Upper lobe of left lung (tissue), 6 donors: ENCODE measurements around the gene CLSTN1. TPM values are rescaled to one million over a fixed set of nuclear protein-coding genes. Genes with fewer than 3 reads are reported as not detected.

Experiments used
- ATAC-seq, 2 donors: fragments of 200-7000 bp; cut with Tn5 transposase; one replicate each; pipeline ENCODE4 v1.9.1; 2022; ENCODE audit warnings: mild to moderate bottlenecking in 2 of 2, moderate library complexity in 2 of 2; ENCODE audit not compliant: low FRiP score in 2 of 2
- DNase-seq, 2 donors: peaks; one replicate each; pipeline ENCODE4 v3.0.0-alpha.2; 2019 to 2020
- H3K27ac ChIP-seq, 4 donors: fragments of 200-600 bp; sonication (generic); one replicate each; pipeline ENCODE4 v1.5.1; 2016 to 2019
- H3K27me3 ChIP-seq, 4 donors: fragments of 200-600 bp; sonication (generic); one replicate each; pipeline ENCODE4 v1.5.1; 2017 to 2019
- H3K36me3 ChIP-seq, 4 donors: fragments of 200-600 bp; sonication (generic); one replicate each; pipeline ENCODE4 v1.5.1; 2016 to 2019
- H3K4me1 ChIP-seq, 4 donors: fragments of 200-600 bp; sonication (generic); one replicate each; pipeline ENCODE4 v1.5.1; 2018 to 2019
- H3K4me3 ChIP-seq, 4 donors: fragments of 200-600 bp; sonication (generic); one replicate each; pipeline ENCODE4 v1.5.1; 2017 to 2019; ENCODE audit warnings: mild to moderate bottlenecking in 2 of 4, moderate library complexity in 1 of 4
- H3K9me3 ChIP-seq, 4 donors: fragments of 200-600 bp; sonication (generic); one replicate each; pipeline ENCODE4 v1.5.1; 2018 to 2019
- EP300 ChIP-seq, 4 donors: sonication (generic); formaldehyde crosslinking; IDR thresholded peaks; one replicate each; pipeline ENCODE4 v1.5.1; 2017; ENCODE audit warnings: antibody characterized with exemption in 4 of 4, control low read depth in 2 of 4
- POLR2A ChIP-seq, 4 donors: fragments of 450-650 bp; IDR thresholded peaks; one replicate each; pipeline ENCODE4 v1.5.1; 2016 to 2017; ENCODE audit warnings: antibody characterized with exemption in 4 of 4, mild to moderate bottlenecking in 2 of 4
- POLR2AphosphoS5 ChIP-seq, 2 donors: sonication (generic); formaldehyde crosslinking; IDR thresholded peaks; one replicate each; pipeline ENCODE4 v1.5.1; 2017; ENCODE audit warnings: antibody characterized with exemption in 2 of 2
- WGBS, 2 donors: methylation state at CpG; one replicate each; pipeline ENCODE4 v1.1.5; 2017 to 2018; 5-methylcytosine and 5-hydroxymethylcytosine counted together
- total RNA-seq, 6 donors: library from RNA; depleted of rRNA in 4 of 6; stranded (reverse); fragments of >200 nt in 4 of 6; gene quantifications; one replicate each; pipeline versions ENCODE4 v1.1.0 to v1.2.1, GENCODE V29; 2016 to 2021
- TF ChIP-seq, protein P1 (sequence below), 6 experiments: fragments of 450-650 bp in 4 of 6; fragments of 200-600 bp in 2 of 6; sonication (generic) in 2 of 6; IDR thresholded peaks; one replicate each; pipeline ENCODE4 v1.5.1; 2016 to 2019; ENCODE audit warnings: antibody characterized with exemption in 6 of 6
- donor health status: DM: no; HTN: no; CAD: no; lungs with moderate emphysema.
- donor health status: DM: no; HTN: yes; CAD: no; lungs with severe emphysema.

Gene CLSTN1
- total RNA-seq, 6 donors from 2014 or later, result 35.6 to 82.7 (median 59.5) TPM

DNA sequence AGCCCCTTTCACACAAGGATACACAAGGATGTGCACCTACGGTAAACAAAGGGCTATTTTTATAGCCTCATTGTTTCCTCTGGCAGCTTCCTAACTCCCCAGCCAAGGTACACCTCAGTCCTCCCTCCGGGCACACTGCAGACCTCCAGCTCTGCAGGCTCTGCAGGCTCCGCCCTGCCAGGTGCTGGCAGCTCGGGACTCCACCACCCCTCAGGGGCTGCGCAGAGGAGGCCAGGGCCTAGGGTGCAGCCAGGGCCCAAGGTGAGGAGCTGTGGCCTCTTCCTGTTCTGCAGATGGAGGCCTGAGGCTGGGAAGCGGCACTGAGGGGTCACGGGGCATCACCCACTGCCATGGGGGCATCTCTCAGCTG is 19.8 kb upstream of the CLSTN1 start:
- Histone ChIP-seq H3K27me3 (no peaks in the 10 kb centered on the region), H3K9me3 (no peaks in the 10 kb centered on the region), H3K4me1 (peaks cover 3 to 21% (median 7%) of the 10 kb centered on the region in 4 donors), H3K36me3 (no peaks in the 10 kb centered on the region), H3K4me3 (no peak overlapping the region), H3K27ac (no peak overlapping the region)
- TF ChIP-seq POLR2A (IDR thresholded peaks at IDR 0.05) (no peak), POLR2AphosphoS5 (IDR thresholded peaks at IDR 0.05) (no peak), EP300 (IDR thresholded peaks at IDR 0.05) (no peak)
- TF ChIP-seq, protein P1, sequence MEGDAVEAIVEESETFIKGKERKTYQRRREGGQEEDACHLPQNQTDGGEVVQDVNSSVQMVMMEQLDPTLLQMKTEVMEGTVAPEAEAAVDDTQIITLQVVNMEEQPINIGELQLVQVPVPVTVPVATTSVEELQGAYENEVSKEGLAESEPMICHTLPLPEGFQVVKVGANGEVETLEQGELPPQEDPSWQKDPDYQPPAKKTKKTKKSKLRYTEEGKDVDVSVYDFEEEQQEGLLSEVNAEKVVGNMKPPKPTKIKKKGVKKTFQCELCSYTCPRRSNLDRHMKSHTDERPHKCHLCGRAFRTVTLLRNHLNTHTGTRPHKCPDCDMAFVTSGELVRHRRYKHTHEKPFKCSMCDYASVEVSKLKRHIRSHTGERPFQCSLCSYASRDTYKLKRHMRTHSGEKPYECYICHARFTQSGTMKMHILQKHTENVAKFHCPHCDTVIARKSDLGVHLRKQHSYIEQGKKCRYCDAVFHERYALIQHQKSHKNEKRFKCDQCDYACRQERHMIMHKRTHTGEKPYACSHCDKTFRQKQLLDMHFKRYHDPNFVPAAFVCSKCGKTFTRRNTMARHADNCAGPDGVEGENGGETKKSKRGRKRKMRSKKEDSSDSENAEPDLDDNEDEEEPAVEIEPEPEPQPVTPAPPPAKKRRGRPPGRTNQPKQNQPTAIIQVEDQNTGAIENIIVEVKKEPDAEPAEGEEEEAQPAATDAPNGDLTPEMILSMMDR (IDR thresholded peaks at IDR 0.05), result no peak
- ATAC-seq (no peak), DNase-seq (peak in 1 of 2 donors; percentile 51)
- WGBS, 2 donors, result 68 to 73% methylated on average over 5 to 7 of the region's 7 CpGs

DNA sequence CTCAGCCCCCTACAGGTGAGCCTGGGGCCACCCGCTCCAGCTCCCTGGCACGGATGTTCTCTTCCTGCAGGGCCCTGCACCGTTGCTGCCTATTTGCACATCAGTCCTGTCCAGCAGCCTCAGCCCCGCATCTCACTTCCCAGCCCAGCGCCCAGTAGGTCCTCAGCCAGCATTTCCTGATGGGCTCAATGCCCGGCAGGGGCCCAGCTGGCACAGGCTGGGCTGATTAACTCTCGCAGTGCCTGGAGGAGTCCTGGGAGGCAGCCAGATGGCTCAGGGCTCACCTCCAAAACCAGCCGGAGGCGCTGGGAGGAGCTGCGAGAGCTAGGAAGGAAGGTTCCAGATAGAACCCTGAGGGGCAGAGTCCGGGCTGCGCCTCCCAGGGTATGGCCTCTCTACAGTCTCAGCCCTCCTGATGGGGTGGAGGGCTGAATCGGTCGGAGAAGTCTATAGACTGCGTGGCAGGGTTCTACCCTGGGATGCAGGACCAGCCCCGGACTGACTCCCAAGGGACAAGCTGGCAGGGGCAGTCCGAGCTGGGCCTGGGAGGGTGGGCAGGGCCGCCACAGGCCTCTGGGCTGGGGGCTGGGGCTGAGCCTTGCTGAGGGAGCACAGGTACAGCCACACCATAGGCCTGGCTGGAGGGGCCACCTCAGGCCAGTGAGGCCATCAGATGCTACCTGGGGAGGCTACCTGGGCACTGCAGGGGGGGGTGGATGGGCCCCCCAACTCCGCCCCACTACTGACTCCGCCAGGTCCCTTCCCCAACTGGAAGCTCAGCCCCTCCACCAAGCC is 19.2 kb upstream of the CLSTN1 start:
- no peak overlapping the region for H3K27ac ChIP-seq
- H3K27me3 ChIP-seq, result no peaks in the 10 kb centered on the region
- WGBS, 2 donors, result 65 to 67% methylated on average over 12 to 16 of the region's 20 CpGs
- no peak overlapping the region for H3K4me3 ChIP-seq
- H3K4me1 ChIP-seq, result peaks cover 3 to 21% (median 7%) of the 10 kb centered on the region in 4 donors
- no peaks in the 10 kb centered on the region for H3K36me3 ChIP-seq
- TF ChIP-seq EP300 (IDR thresholded peaks at IDR 0.05) (no peak), POLR2A (IDR thresholded peaks at IDR 0.05) (no peak)
- TF ChIP-seq, protein P1 (IDR thresholded peaks at IDR 0.05), result no peak
- H3K9me3 ChIP-seq, result no peaks in the 10 kb centered on the region
- ATAC-seq (no peak), DNase-seq (peak in 1 of 2 donors; percentile 60)

DNA sequence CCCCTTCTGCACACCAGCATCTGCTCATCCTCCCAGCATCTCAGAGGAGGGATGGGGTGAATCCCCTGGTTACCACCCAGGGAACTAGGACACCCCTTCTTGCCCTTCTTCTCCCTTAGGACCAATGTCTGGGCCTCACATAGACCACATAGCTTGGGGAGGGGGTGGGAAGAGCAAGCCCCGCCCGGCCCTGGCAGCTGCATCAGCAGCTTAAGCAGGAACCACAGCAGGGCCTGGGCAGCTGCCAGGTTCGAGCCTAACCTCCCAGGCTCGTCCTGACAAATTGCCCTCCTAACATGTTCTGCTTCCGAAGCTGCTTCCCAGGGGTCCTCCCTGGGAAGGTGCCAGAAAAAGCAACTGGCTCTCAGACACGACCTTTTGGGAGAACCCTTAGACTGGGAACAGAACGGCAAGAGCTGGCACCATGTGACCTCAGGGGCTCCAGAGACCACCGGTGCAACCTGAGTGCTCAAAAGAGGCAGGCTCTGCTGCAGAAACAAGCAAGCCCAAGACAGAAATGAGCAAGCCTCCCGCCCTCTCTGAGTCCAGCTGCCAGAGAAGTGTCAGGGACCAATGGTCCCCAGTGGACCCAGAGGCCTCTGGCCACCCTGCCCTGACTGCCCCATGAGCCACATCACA is 18.4 kb upstream of the CLSTN1 start:
- no peak overlapping the region for H3K27ac ChIP-seq
- DNase-seq (no peak), ATAC-seq (no peak)
- H3K27me3 ChIP-seq, result no peaks in the 10 kb centered on the region
- no peaks in the 10 kb centered on the region for H3K9me3 ChIP-seq
- TF ChIP-seq, protein P1 (IDR thresholded peaks at IDR 0.05), result no peak
- TF ChIP-seq POLR2AphosphoS5 (IDR thresholded peaks at IDR 0.05) (no peak), POLR2A (IDR thresholded peaks at IDR 0.05) (no peak), EP300 (IDR thresholded peaks at IDR 0.05) (no peak)
- peaks cover 3 to 21% (median 7%) of the 10 kb centered on the region in 4 donors for H3K4me1 ChIP-seq
- 61 to 75% methylated on average over 4 to 9 of the region's 9 CpGs for WGBS, 2 donors
- H3K36me3 ChIP-seq, result no peaks in the 10 kb centered on the region
- no peak overlapping the region for H3K4me3 ChIP-seq

DNA sequence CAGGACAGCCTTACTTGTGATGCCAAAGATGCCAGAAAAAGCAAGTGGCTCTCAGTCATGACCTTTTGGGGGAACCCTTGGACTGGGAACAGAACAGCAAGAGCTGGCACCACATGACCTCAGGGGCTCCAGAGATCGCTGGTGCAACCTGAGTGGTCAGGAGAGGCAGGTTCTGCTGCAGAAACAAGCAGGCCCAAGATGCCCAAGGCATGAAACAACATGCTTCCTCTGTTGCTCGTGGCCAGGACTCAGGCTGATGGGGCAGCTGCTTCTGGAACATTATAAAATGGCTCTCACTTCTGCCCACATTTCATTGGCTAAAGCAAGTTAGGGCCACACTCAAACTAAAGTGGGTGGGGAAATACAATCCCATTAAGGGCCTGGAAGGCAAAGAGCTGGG is 17.7 kb upstream of the CLSTN1 start:
- WGBS, 2 donors, result 87 to 96% methylated on average over 2 of the region's 2 CpGs
- no peak for ATAC-seq
- no peak overlapping the region for H3K27ac ChIP-seq
- H3K4me3 ChIP-seq, result no peak overlapping the region
- H3K36me3 ChIP-seq, result no peaks in the 10 kb centered on the region
- no peak for TF ChIP-seq EP300 (IDR thresholded peaks at IDR 0.05)
- TF ChIP-seq, protein P1 (IDR thresholded peaks at IDR 0.05), result no peak
- no peak for TF ChIP-seq POLR2A (IDR thresholded peaks at IDR 0.05)
- TF ChIP-seq POLR2AphosphoS5 (IDR thresholded peaks at IDR 0.05), result no peak
- H3K9me3 ChIP-seq, result no peaks in the 10 kb centered on the region
- peaks cover 3 to 21% (median 7%) of the 10 kb centered on the region in 4 donors for H3K4me1 ChIP-seq
- DNase-seq, result no peak
- no peaks in the 10 kb centered on the region for H3K27me3 ChIP-seq
